ENCODE results near the gene NDUFAF8.

The NDUFAF8 gene

DNA sequence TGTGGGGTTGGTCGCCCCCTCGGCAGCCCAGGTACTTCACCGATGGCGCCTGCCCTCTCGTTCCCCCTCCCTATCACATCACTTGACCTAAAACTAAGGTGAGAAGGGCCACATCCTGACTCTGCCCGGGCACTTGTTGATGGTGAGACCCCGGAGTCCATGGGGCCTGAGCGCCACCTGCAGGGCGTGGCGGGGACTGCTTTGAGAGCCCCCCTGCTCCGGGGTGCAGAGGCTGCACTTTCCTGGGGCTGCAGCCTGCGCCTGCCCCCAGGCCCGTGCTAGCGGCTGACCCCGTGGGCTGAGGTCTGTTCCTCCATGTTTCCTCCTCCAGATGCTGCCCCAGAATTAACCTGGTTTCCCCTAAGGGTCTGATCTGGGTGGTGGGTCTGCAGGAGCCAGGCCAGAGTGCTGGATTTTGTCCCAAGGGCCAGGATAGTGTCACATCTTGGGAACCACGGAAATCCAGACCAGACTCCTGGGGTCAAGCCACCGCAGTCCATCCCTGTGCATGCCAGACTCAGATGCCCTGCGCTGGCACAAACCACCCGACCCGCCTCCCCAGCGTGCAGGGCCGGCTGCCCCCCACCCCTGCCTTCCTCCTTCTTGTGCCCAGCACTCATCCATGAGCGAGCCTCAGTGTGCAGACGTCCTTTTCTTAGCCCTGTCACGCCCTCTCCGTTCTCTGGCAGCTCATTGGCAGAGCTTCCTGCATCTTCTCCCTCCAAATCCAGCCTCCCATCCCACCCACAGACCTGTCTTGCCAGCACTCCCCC lies 2.7 kb downstream of the NDUFAF8 start:
- H3K27ac ChIP-seq, result no peak overlapping the region
- TF ChIP-seq, protein P1, sequence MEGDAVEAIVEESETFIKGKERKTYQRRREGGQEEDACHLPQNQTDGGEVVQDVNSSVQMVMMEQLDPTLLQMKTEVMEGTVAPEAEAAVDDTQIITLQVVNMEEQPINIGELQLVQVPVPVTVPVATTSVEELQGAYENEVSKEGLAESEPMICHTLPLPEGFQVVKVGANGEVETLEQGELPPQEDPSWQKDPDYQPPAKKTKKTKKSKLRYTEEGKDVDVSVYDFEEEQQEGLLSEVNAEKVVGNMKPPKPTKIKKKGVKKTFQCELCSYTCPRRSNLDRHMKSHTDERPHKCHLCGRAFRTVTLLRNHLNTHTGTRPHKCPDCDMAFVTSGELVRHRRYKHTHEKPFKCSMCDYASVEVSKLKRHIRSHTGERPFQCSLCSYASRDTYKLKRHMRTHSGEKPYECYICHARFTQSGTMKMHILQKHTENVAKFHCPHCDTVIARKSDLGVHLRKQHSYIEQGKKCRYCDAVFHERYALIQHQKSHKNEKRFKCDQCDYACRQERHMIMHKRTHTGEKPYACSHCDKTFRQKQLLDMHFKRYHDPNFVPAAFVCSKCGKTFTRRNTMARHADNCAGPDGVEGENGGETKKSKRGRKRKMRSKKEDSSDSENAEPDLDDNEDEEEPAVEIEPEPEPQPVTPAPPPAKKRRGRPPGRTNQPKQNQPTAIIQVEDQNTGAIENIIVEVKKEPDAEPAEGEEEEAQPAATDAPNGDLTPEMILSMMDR (conservative IDR thresholded peaks at IDR 0.05), result peak; percentile 85
- no peak for TF ChIP-seq ZFX (IDR thresholded peaks at IDR 0.05)

DNA sequence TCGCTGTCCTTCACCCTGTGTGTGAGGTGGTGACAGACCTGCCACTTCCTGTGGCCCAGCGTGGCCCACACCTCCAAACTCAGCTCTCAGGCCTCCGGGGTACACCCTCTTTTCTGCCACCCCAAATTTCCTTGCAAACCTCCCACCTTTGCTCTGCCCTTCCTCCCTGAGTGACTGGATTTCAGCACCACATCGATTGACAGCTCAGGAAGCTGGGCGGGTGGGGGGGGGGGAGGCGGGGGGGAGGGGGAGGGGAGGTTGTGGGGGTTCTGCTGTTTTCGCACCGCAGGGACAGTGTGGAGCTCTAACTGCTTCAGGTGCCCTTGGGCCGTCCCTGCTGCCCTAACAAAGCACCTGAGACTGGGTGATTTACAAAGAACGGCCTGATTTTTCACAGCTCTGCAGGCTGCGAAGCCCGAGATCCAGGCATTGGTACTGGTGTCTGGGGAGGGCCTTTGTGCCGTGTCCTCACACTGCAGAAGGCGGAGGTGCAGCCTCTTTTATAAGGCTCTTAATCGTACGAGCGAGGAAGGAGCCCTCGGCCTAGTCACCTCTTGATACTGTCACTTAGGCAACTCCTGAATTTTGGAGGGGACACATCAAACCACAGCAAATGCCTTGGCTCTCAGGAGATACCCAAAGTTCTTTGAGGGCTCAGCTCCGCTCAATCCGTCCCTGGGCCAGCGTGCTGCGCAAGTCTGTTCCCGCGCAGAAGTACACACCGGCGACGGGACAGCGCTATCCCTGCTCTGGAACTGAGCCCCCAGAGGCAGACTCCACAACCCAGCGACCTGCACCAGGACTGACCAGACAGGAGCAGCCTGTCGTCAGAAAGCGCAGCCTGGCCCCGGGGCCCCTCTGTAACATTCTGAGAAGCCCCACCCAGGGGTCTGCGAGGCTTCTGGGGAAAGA lies 3.6 kb downstream of the NDUFAF8 start:
- no peak overlapping the region for H3K27ac ChIP-seq
- TF ChIP-seq ZFX (IDR thresholded peaks at IDR 0.05), result no peak
- TF ChIP-seq, protein P1 (conservative IDR thresholded peaks at IDR 0.05), result no peak

DNA sequence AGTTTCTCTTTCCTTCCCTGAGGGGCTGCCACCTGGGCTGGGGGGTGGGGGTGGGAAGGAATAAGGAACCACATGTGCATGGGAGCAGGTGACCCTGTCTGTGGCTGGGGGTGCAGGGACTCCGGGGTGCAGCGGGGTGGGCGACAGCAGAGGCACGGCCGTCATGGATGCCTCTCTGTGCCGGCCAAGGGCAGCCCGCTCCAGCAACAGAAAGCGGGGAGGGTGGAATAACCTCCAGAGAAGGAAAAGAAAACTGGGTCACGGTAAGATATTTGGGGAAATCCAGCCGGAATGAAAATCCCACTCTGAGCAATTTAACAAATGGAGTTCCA lies 4.2 kb downstream of the NDUFAF8 start:
- H3K27ac ChIP-seq, result no peak overlapping the region
- no peak for TF ChIP-seq ZFX (IDR thresholded peaks at IDR 0.05)
- TF ChIP-seq, protein P1 (conservative IDR thresholded peaks at IDR 0.05), result no peak

DNA sequence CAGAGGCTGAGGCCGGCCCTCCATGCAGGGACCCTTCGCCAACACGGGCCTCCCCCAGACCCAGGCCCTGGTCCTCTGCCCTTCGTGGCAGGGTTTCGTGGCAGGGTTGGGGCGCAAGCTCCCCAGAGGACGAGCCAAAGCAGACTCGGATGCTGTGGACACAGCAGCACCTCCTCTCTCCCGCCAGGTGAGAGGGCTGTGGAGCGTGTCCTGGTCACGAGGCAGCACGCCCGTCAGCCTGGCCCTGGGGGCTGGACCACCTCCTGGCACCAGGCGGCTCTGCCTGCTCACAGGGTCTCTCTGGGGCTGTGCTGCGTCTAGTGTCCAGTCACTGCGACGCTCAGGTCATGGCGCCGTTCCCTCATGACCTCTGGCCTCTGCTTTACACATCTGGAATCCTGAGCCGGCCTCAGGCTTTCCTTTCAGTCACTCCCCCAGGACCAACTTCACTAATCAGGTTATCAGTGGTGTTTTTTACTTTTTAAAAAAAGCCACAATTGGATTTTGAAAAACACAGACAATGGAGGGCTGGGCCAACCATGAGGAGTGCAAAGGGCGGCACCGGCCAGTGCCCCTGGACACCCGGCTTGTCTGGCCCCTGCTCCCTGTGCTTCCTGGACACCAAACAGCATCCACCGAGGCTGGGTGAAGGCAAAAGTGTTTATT lies 5.4 kb downstream of the NDUFAF8 start:
- TF ChIP-seq, protein P1 (conservative IDR thresholded peaks at IDR 0.05), result no peak
- TF ChIP-seq ZFX (IDR thresholded peaks at IDR 0.05), result no peak
- H3K27ac ChIP-seq, result no peak overlapping the region

DNA sequence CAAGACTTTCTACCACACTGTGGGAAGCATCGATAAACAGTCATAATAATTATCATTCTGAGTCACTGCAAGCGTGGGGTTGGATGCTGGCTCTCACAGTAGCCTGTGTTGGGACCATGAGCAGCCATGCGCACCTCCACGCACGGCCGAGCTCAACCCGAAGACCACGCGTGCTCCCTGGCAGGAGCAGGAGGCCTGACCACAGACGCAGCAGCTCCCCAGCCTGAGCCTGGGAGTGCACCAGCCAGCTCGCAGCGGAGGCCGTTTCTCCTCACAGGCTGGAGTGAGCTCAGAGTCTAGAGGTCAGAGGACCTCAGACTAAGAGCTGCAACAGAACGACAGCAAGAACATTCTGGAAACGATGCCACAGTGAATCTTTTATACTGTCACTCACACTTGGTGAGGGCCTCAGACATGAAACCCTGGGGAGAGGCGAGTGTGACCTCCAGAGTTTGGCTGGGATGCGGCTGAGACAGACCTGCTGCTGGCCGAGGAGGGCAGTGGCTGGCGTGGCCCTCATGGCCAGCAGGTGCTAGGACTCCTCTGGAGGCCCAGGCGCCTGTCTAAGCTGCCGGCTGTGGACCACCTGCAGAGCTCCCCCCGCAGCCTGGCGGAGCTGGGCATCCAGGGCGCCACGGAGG lies 6.0 kb downstream of the NDUFAF8 start:
- TF ChIP-seq ZFX (IDR thresholded peaks at IDR 0.05), result no peak
- TF ChIP-seq, protein P1 (conservative IDR thresholded peaks at IDR 0.05), result no peak
- H3K27ac ChIP-seq, result no peak overlapping the region

DNA sequence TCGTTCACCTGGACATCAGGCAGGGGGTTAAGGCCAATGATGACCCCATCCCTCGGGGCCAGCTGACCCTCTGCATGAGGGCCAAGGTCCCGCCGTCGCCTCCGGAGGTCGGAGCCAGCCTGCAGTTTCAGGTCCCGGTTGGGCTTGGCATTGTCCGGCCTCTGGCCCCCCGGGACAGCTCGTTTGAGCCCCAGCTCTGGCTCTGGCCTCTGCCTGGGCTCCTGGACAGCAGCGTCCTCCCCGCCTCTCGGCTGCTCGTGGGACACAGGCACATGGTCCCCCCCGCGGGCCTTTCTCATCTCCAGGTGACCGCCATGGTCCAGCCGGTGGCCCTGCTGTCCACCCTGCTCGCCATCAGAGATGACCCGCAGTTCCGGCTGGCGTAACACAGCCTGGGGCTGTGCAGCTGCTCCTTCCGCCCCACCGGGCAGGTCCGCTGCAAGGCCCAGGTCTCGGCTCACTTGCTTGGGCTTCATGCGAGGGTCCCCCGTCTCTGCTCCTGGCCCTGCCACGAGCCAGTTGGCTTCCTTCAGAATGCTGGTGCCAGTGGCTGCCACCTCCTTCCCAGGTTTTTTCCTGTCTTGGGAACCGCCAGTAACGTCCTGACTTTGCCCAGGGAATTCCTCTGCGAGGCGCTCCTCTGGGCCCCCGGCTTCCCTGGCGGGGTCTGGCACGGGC lies 6.7 kb downstream of the NDUFAF8 start:
- H3K27ac ChIP-seq, result no peak overlapping the region
- TF ChIP-seq, protein P1 (conservative IDR thresholded peaks at IDR 0.05), result no peak
- TF ChIP-seq ZFX (IDR thresholded peaks at IDR 0.05), result no peak
